Tibial artery (tissue), 4 donors: ENCODE measurements around the gene DTNB.

Experiments used
- DNase-seq, 2 donors: peaks; one replicate each; pipeline ENCODE4 v3.0.0-alpha.2; 2019
- H3K27ac ChIP-seq, 2 donors: fragments of 200-600 bp; sonication (generic) in 1 of 2; 1 replicate in 1 of 2; 2 replicates in 1 of 2; pipeline ENCODE4 v1.5.1; 2018 to 2019; ENCODE audit warnings: mild to moderate bottlenecking in 1 of 2
- H3K27me3 ChIP-seq, 2 donors: fragments of 200-600 bp; sonication (generic) in 1 of 2; one replicate each; pipeline versions ENCODE4 v1.5.1 to v1.6.0; 2016 to 2019
- H3K36me3 ChIP-seq, 3 donors: fragments of 200-600 bp; sonication (generic) in 2 of 3; one replicate each; pipeline ENCODE4 v1.5.1; 2016 to 2019; ENCODE audit warnings: mild to moderate bottlenecking in 2 of 3
- H3K4me1 ChIP-seq, 4 donors: fragments of 200-600 bp; sonication (generic) in 2 of 4; 1 replicate in 3 of 4; 2 replicates in 1 of 4; pipeline ENCODE4 v1.5.1; 2016 to 2019
- H3K4me3 ChIP-seq, 2 donors: fragments of 200-600 bp; sonication (generic) in 1 of 2; 1 replicate in 1 of 2; 2 replicates in 1 of 2; pipeline ENCODE4 v1.5.1; 2018 to 2019; ENCODE audit warnings: mild to moderate bottlenecking in 2 of 2
- H3K9me3 ChIP-seq, 3 donors: fragments of 200-600 bp; sonication (generic) in 1 of 3; one replicate each; pipeline ENCODE4 v1.5.1; 2016 to 2019
- intact Hi-C: fragments of 100-400 bp; cut with DNase I; formaldehyde crosslinking; loops from one replicate; pipeline ENCODE4 v1.15.0; 2023; ENCODE audit warnings: low total_unique reads
- TF ChIP-seq, protein P1 (sequence below), 2 experiments: fragments of 200-600 bp in 1 of 2; fragments of 450-650 bp in 1 of 2; IDR thresholded peaks; one replicate each; pipeline ENCODE4 v1.5.1; 2017 to 2019; ENCODE audit warnings: antibody characterized with exemption in 2 of 2, mild to moderate bottlenecking in 1 of 2, moderate library complexity in 1 of 2

DTNB gene

DNA sequence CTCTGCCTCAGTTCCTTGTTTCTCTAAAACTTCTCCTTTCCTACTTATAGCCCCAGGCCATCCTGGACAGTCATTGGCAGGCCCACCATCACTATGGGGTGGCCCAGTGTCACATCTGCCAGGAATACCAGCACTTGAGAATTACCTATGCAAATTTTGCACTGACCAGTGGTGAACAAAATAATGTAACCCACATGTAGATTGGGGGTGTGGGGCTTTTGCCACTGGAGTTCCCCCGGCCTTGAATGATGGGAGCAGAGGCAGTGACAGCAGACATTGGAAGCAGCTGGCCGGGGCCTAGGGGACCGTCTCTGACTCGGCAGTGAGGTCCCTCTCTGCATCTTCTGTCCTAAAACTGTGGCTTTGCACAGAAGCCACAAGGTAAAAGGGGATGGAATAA lies 306.7 kb downstream of the DTNB start:
- no peaks in the 10 kb centered on the region for H3K9me3 ChIP-seq
- intact Hi-C loops = no loop called here
- no peaks in the 10 kb centered on the region for H3K36me3 ChIP-seq
- peaks cover 0 to 9% (median 3%) of the 10 kb centered on the region in 4 donors for H3K4me1 ChIP-seq
- no peaks in the 10 kb centered on the region for H3K27me3 ChIP-seq
- no peak overlapping the region for H3K27ac ChIP-seq
- H3K4me3 ChIP-seq = no peak overlapping the region
- TF ChIP-seq, protein P1, sequence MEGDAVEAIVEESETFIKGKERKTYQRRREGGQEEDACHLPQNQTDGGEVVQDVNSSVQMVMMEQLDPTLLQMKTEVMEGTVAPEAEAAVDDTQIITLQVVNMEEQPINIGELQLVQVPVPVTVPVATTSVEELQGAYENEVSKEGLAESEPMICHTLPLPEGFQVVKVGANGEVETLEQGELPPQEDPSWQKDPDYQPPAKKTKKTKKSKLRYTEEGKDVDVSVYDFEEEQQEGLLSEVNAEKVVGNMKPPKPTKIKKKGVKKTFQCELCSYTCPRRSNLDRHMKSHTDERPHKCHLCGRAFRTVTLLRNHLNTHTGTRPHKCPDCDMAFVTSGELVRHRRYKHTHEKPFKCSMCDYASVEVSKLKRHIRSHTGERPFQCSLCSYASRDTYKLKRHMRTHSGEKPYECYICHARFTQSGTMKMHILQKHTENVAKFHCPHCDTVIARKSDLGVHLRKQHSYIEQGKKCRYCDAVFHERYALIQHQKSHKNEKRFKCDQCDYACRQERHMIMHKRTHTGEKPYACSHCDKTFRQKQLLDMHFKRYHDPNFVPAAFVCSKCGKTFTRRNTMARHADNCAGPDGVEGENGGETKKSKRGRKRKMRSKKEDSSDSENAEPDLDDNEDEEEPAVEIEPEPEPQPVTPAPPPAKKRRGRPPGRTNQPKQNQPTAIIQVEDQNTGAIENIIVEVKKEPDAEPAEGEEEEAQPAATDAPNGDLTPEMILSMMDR (IDR thresholded peaks at IDR 0.05) = no peak
- DNase-seq = no peak

DNA sequence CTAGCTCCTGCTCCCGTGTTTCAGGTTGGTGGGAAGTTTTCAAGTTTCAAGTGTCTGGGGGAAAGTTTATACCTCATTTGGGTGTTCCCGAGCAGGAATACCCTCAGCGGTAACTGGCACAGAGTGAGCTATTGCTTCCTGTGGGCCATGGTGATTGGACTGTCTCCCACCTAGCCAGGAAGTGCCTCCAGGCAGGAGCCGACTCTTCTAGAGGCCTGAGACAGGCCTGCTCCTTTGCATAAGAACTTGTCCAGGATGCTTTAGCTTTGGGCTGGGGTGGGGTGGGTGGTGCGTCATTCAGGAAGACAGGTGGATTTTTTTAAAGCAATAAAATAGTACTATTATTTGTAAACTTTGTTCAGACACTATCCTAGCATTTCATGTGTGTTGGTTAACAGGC lies 308.1 kb downstream of the DTNB start:
- Histone ChIP-seq H3K27ac (no peak overlapping the region), H3K27me3 (no peaks in the 10 kb centered on the region), H3K4me1 (peaks cover 0 to 14% (median 5%) of the 10 kb centered on the region in 4 donors), H3K36me3 (no peaks in the 10 kb centered on the region), H3K4me3 (no peak overlapping the region), H3K9me3 (no peaks in the 10 kb centered on the region)
- TF ChIP-seq, protein P1 (IDR thresholded peaks at IDR 0.05) = no peak
- DNase-seq = no peak
- intact Hi-C loops = no loop called here

DNA sequence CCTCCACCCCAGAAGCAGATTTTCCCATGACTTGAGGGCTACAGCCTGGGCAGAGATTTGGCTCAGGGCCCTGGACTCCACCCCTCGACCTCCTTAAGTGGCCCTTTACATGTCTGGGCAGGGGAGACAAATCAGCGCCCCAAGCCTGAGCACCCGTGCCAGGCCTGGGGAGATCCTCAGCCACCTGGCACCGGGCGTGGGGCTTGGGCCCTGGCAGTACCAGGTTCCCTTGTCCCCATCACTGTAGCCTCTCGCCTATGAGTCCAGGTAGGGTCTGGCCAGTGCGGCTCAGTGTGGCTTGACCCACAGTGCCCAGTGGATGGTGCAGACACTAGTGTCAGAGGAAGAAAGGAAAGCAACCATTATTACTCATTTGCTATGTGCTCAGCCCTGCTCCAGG lies 309.6 kb downstream of the DTNB start:
- H3K27ac ChIP-seq = no peak overlapping the region
- intact Hi-C loops = no loop called here
- H3K36me3 ChIP-seq = no peaks in the 10 kb centered on the region
- no peaks in the 10 kb centered on the region for H3K27me3 ChIP-seq
- no peaks in the 10 kb centered on the region for H3K9me3 ChIP-seq
- TF ChIP-seq, protein P1 (IDR thresholded peaks at IDR 0.05) = no peak
- no peak for DNase-seq
- no peak overlapping the region for H3K4me3 ChIP-seq
- H3K4me1 ChIP-seq = peaks cover 0 to 14% (median 5%) of the 10 kb centered on the region in 4 donors

DNA sequence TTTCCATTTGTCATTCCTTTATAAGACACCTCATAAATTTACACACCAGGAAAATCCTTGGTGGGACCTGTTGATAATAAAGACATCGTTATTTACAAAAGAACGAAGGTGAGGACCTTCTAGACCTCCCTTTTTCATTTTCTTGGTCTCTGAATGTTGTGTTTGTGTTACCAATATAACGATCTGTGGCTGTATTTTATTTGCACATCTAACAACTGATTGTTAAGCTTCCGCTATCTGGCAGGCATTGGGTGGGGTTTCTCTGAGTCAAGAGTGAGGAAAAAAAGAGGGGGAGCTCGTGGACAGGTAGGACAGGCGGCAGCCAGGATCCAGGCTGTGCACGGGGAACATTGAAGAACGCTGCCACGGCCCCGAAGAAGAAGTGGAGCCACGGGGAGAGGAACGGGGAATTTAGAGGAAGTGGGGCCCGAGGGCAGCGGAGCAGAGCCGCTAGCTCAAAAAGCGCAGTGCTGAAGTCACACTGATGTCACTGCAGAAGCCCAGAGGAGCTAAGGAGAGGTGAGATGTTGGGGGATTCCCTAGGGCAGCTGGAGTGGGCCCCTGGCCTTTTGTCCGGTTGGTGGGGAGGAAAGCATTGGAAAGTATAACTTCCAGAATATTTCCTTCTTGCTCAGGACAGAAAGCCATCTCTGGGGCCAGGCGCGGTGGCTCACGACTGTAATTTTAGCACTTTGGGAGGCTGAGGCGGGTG lies 310.8 kb downstream of the DTNB start:
- no peaks in the 10 kb centered on the region for H3K9me3 ChIP-seq
- TF ChIP-seq, protein P1 (IDR thresholded peaks at IDR 0.05) = no peak
- H3K27ac ChIP-seq = peak overlapping the region; percentile 30
- H3K4me1 ChIP-seq = peaks cover 0 to 14% (median 5%) of the 10 kb centered on the region in 4 donors
- intact Hi-C loops = no loop called here
- no peaks in the 10 kb centered on the region for H3K27me3 ChIP-seq
- peak overlapping the region; percentile 36 to 49 for H3K4me3 ChIP-seq
- no peak for DNase-seq
- no peaks in the 10 kb centered on the region for H3K36me3 ChIP-seq

DNA sequence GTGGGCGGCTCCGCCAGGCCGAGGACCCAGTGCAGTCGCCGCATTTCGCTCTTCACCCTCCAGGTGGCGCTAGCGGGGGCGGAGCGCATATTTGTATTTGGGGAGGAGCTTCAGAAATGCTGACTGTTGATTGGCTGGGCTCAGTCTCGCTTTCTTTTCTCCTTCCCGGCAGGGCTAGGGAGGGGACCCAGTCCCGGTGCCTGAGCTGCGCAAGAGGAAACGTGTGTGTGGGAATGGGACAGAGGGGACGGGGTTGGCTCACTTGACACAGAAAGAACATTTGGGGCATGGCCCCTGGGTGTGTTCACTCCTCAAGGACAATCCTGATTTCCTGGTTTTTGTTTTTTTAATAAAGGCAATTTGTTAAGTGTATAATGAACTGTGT lies 311.3 kb downstream of the DTNB start:
- H3K27ac ChIP-seq = peak overlapping the region; percentile 30
- intact Hi-C loops = no loop called here
- H3K27me3 ChIP-seq = no peaks in the 10 kb centered on the region
- H3K4me1 ChIP-seq = peaks cover 0 to 14% (median 5%) of the 10 kb centered on the region in 4 donors
- no peaks in the 10 kb centered on the region for H3K36me3 ChIP-seq
- TF ChIP-seq, protein P1 (IDR thresholded peaks at IDR 0.05) = peak; percentile 90 to 99
- DNase-seq = peak; percentile 91 to 94
- H3K9me3 ChIP-seq = no peaks in the 10 kb centered on the region
- peak overlapping the region; percentile 36 to 49 for H3K4me3 ChIP-seq
